Neutrophil (primary cell): ENCODE results near the gene APELA.
"Not testable (repeated sequence)": the region's sequence is repeated elsewhere in the genome, so short reads cannot be mapped to it uniquely, and the experiment has no call there.

Experiments
- H3K27ac ChIP-seq: fragments of 200-600 bp; sonication (generic); 2 replicates; pipeline ENCODE4 v1.5.1; 2016; ENCODE audit warnings: mild to moderate bottlenecking, moderate library complexity
- H3K27me3 ChIP-seq: fragments of 200-600 bp; sonication (generic); 2 replicates; pipeline ENCODE4 v1.6.0; 2016; ENCODE audit warnings: mild to moderate bottlenecking
- H3K36me3 ChIP-seq: fragments of 200-600 bp; sonication (generic); 2 replicates; pipeline ENCODE4 v1.5.1; 2017
- H3K4me1 ChIP-seq, 2 experiments: fragments of 200-600 bp in 1 of 2; sonication (generic) in 1 of 2; 1 replicate in 1 of 2; 2 replicates in 1 of 2; pipeline versions ENCODE4 v1.5.1 to v1.6.1; 2013 to 2016; ENCODE audit warnings: low read depth in 1 of 2, low read length in 1 of 2, mild to moderate bottlenecking in 1 of 2, moderate library complexity in 1 of 2; ENCODE audit not compliant: control insufficient read depth in 1 of 2, insufficient read depth in 1 of 2
- H3K4me3 ChIP-seq, 2 experiments: fragments of 200-600 bp in 1 of 2; sonication (generic) in 1 of 2; 1 replicate in 1 of 2; 2 replicates in 1 of 2; pipeline ENCODE4 v1.5.1; 2013 to 2016; ENCODE audit warnings: low read depth in 1 of 2, low read length in 1 of 2, mild to moderate bottlenecking in 1 of 2, moderate library complexity in 1 of 2
- H3K9me3 ChIP-seq: fragments of 200-600 bp; sonication (generic); 2 replicates; pipeline ENCODE4 v1.5.1; 2016
- CTCF ChIP-seq: fragments of 200-600 bp; sonication (generic); IDR thresholded peaks from 2 replicates; pipeline ENCODE4 v1.5.1; 2016; ENCODE audit warnings: antibody characterized with exemption

The APELA gene

GRCh38 chr4:164924670-164925238 is 47.8 kb downstream of the APELA start:
- H3K36me3 ChIP-seq, result no peaks in the 10 kb centered on the region
- H3K27ac ChIP-seq, result no peak overlapping the region
- no peaks in the 10 kb centered on the region for H3K4me1 ChIP-seq
- H3K4me3 ChIP-seq, result no peak overlapping the region
- no peak for TF ChIP-seq CTCF
- H3K27me3 ChIP-seq, result no peaks in the 10 kb centered on the region
- no peaks in the 10 kb centered on the region for H3K9me3 ChIP-seq

GRCh38 chr4:164926301-164926700 is 49.3 kb downstream of the APELA start:
- Histone ChIP-seq H3K9me3 (no peaks in the 10 kb centered on the region), H3K27me3 (no peaks in the 10 kb centered on the region), H3K36me3 (no peaks in the 10 kb centered on the region), H3K4me3 (no peak overlapping the region), H3K4me1 (no peaks in the 10 kb centered on the region), H3K27ac (no peak overlapping the region)
- TF ChIP-seq CTCF, result no peak

GRCh38 chr4:164927101-164927500 is 50.1 kb downstream of the APELA start:
- not testable (repeated sequence) for H3K27ac ChIP-seq, H3K4me3 ChIP-seq, H3K36me3 ChIP-seq, H3K9me3 ChIP-seq, H3K27me3 ChIP-seq, H3K4me1 ChIP-seq

- H3K4me3 ChIP-seq, result no peak overlapping the region
- no peaks in the 10 kb centered on the region for H3K36me3 ChIP-seq
- no peak overlapping the region for H3K27ac ChIP-seq
- no peak for TF ChIP-seq CTCF
- H3K9me3 ChIP-seq, result no peaks in the 10 kb centered on the region
- H3K4me1 ChIP-seq, result no peaks in the 10 kb centered on the region
- H3K27me3 ChIP-seq, result no peaks in the 10 kb centered on the region
Measured at GRCh38 chr4:164930647-164931046, 53.7 kb downstream of the APELA start.

GRCh38 chr4:164931551-164932324 is 54.8 kb downstream of the APELA start:
- H3K36me3 ChIP-seq, result no peaks in the 10 kb centered on the region
- H3K27ac ChIP-seq, result no peak overlapping the region
- no peaks in the 10 kb centered on the region for H3K27me3 ChIP-seq
- no peak overlapping the region for H3K4me3 ChIP-seq
- no peaks in the 10 kb centered on the region for H3K9me3 ChIP-seq
- no peaks in the 10 kb centered on the region for H3K4me1 ChIP-seq
- no peak for TF ChIP-seq CTCF

- no peak for TF ChIP-seq CTCF
- Histone ChIP-seq H3K27me3 (no peaks in the 10 kb centered on the region), H3K36me3 (no peaks in the 10 kb centered on the region), H3K9me3 (no peaks in the 10 kb centered on the region), H3K4me3 (no peak overlapping the region), H3K27ac (no peak overlapping the region), H3K4me1 (no peaks in the 10 kb centered on the region)
Measured at GRCh38 chr4:164933244-164933643, 56.3 kb downstream of the APELA start.
